TTC549 (cell line): ENCODE data around the gene CCDC60.

Experiments
- FAIRE-seq: peaks from 2 replicates; lab custom pipeline; 2012; peaks lifted over from hg19 to GRCh38; lab: Jason Lieb, UNC

Gene CCDC60

DNA sequence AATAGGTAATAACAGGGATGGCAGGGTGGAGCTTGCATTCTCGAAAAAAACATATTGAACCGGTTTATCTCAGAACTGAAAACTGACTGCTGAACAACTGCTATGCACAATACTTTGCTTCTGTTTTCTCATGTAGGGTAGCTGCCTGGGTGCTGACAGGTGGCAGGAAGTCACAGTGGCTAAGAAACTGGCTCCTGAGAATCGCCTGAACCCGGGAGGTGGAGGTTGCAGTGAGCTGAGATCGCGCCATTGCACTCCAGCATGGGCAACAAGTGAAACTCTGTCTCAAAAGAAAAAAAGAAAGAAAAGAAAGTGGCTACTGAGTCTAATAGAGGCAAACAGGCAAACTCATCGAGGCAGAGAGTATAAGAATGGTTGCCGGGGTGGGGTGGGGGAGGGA is 113.1 kb downstream of the CCDC60 start:
- FAIRE-seq, result no peak

DNA sequence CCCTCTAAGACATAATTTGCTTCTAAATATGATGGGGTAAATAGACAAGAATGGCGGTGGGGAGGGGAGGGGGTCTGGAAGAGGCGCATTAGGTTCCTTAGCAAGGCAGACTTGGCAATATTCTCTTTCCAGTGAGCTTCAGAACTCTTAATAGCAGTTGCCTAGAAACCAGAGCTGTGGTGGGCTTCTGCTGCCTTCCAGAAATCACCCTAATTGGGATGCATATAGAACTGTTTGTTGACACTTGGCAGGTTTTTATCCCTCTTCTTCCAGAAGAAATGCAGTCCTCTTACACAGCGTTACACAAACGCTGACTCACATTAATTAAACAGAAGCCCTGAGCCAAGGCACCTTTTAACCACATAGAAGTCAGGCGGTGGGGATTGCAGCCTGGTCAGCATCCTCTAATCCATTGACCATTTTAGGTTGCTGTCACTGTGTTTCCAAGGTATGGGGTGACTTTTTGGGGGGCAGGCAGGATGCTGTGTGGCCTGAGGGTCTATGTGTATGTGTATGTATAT is 114.1 kb downstream of the CCDC60 start:
- no peak for FAIRE-seq

DNA sequence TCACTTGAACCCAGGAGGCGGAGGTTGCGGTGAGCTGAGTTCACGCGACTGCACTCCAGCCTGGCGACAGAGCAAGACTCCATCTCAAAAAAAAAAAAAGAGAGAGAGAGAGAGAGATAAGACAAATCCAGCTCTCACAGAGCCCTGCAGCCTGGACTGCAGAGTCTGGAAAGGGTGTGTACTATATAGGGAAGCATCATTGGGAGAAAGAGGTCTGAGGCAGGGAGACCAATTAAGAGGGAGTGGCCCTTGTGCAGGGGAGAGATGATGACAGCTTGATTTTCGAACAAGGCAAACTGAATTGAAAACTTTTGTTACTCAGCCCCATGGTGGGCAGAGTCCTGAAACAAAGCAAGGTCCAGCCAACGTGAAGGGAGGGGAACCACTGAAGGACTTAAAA is 116.2 kb downstream of the CCDC60 start:
- FAIRE-seq, result no peak

DNA sequence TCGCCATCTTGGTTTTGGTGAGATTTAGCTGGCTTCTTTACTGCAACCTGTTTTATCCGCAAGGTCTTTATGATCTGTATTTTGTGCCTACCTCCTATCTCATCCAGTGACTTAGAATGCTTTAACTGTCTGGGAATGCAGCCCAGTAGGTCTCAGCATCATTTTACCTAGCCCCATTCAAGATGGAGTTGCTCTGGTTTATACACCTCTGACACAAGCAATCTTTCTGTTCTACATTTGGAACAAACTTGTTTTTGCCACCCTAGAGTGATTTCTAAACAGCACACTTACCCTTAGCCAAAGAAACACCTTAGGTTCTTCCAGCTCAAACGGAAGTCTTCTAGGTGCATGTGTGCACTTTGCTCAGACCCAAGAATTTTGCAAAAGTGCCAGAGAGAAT is 122.3 kb downstream of the CCDC60 start:
- FAIRE-seq, result no peak

DNA sequence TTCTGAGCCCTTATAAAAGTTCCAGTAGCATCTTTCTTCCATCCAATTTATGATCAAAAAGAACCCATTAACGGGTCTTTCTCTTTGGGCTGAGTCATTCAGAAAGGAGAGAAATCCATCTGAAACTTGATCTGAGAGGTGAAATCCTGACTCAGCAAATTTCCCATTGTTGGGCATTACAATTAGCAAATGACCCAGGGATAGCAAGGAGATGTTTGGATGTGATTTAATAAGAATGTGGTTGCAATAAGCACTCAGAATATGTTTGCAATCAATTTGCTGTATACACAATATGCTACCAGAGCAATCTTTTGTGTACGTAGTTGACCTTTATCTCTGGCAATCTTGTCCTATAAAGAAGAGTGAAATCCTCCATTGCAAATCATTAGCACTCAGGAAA is 122.7 kb downstream of the CCDC60 start:
- no peak for FAIRE-seq

DNA sequence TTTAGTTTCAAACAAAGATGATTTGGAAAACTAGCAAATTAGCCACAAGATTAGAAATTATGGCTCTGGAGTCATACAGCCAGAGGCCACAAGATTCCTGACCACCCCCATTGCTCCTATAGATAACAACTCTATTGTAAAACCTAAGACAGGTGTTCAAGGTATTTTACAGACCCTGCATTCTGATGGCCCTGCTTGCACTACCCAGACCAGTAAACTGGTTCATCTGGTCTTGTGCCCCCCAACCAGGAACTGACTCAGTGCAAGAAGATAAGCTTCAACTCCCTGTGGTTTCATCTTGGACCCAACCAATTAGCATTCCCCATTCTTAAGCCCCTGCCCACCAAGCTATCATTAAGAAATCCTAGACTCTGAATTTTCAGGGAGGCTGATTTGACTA is 125.0 kb downstream of the CCDC60 start:
- FAIRE-seq, result no peak

DNA sequence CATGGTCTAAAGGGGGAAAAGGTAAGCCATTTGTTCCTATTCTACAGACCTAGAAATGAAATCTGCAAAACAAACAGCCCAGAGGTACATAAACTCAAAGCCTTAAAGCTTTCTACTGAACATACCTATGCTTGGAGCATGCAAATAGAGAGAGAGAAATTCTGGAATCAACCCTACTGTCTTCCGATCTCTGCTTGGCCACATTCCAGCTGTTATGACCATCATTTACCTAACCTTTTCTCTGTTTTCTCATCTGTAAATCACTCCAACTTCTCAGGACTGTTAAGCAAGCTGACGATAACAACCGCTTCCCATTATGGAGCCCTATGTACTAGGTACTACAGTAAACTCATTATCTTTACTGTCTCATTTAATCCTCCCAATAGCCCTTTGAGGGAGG is 126.3 kb downstream of the CCDC60 start:
- FAIRE-seq, result no peak

DNA sequence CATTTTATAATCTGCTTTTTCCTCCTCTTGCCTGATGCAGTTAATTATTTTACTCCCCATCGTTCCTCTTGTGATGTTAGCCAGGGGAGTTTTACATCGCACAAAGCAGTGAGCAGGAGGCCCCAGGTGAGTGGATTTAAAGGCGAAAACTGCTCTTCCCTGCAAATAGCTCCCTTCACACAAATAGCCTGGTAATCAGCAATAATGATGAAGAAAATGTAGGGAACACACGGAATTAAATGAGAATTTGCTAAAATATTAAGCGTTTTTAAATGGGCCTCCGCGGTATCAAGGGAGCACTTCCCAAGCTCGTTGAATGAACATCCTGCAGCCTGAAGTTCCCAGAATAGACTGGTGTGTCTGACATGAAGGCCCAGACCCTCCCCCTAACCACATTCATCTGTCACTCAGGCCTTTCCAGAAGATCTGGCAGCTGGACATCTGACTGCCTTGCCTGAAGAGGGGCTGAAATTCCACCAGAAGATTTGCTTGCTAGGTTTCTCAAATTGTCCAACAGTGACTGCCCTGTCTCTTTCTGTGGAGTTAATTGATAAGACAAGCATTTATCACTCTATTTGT is 127.2 kb downstream of the CCDC60 start:
- no peak for FAIRE-seq

DNA sequence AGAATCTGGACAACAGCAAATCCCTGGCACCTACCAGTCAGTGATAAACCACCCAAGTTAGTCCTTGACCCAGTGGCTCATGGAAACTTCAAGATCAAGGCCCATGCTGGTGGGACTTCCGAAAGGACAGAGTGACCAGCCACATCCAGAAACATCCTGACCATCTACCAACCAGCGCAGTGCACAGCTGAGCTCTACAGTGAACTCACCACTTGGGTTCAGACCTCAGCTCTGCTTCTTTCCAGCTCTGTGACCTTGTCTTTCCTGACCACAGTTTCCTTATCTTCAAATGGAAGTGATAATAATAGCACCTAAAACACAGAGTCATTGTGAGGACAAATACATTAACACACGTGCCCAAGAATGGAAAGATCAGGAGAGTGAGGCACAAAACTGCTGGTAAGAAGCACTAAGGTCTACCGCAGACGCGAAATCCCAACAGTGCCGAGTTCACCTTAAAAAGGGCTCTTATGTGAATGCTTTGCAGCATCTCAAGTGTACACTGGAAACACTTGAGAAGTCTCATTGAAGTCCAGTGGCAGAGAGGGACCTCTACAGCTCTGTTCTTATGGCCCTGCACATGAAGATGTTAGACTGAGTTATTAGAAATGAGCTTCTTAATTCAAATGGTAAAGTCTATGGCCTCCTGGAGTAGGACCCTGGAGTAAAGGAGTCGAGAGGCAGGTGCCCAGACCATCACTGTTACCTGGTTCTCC is 128.8 kb downstream of the CCDC60 start:
- FAIRE-seq, result no peak

DNA sequence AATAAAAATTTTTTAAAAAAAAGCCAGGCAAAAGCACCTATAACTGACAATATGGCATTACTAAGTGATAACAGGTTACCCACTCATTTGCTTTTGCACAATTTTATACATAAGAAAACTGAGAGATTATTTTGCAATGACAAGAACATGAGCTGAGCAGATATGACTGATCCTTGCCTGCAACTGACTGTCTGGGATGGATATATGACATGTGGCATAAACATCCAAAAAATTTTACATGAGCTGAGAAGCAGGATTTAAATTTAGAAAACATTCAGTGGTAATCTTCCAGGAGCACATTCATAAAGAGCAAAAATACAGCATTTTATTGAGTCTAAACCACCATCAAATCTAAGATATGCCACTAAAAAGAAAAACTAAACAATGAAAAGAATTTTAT is 133.8 kb downstream of the CCDC60 start:
- no peak for FAIRE-seq

DNA sequence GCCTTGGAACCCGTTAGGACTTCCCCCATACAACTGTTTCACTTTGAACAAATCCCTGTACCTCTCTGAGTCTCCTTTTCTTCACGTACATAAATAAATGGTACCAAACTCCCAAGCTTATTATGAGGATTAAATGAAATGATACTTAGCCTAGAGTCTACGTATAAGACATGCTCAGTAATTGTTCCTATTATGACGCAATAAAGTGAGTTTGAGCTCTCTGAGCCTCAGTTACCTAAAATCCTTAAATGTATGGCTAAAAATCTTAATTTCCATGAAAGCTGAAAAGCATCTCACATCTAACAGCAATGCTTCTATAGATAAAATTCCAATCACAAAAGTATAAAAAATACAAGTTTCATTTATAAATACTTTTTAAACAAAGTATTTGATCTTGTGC is 141.1 kb downstream of the CCDC60 start:
- FAIRE-seq, result no peak

DNA sequence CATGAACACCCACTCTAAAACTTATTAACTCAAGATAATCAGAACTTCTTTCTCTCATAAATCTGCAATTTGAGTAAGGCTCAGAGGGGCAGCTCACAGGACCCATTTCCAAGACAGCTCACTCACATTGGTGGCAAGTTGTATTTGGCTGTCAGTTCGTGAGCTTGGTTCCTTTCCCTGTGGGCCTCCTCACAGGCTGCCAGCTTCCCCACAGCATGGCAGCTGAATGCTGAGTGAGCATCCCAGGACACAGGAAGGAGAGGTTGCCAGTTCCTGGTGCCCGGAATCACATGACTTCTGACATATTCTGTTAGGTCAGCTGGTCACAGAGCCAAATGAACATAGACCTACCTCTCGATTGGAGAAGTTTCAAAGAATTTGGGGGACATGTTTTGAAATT is 142.4 kb downstream of the CCDC60 start:
- no peak for FAIRE-seq

DNA sequence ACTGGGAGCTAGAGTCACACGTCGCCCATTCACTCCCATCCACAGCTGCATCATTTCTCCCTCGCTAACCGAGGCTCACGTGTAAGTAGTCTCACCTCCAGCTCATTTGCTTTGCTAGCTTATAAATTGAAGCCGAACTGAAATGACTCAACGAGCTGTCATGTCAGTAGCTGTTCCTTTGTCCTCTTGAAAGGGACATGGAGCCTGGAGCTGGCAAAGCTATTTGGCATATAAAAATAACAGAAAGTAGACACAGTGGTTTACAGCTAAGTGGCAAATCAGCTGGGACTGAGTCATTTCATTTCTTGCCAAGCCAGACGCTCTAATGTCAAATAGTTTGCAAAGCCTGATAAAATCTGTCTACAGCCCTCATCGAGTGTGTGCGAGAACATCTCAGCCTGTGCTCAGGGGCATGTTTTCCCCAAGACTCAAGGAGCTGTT is 144.6 kb downstream of the CCDC60 start:
- no peak for FAIRE-seq

DNA sequence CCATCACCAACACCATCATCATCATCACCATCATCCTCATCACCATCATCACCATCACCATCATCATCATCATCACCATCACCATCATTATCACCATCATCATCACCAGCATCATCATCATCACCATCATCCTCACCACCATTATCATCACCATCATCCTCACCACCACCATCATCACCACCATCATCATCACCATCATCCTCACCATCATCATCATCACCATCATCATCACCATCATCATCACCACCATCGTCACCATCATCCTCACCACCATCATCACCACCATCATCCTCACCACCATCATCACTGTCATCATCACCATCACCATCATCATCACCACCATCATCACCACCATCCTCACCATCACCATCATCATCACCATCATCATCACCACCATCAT is 146.0 kb downstream of the CCDC60 start:
- no peak for FAIRE-seq

DNA sequence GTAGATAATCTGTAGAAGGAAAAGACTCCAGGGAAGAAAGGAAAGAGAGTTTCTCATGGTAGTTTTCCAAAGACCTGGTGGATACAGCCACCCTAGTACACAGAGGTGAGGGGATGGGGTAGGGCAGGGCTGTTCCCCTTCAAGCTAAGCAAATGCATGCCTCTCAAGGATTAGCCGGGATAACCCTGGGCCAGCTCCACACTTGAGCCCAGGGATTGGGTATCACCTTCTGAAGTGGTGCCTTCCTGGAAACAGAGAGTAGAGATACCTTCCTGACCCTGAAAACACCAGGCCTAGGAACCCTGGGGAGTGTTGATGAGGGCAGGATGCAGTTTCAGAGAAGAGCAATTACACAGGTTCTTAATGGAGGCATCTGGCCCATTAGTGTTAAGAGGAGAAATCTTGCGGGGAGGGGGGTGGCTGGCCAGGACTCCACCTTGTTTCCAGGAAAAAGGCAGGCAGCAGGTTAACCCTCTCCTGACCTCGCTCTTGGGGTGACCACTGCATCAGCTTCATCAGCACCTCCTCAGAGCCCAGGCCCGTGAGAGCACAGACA is 152.1 kb downstream of the CCDC60 start:
- FAIRE-seq, result no peak

DNA sequence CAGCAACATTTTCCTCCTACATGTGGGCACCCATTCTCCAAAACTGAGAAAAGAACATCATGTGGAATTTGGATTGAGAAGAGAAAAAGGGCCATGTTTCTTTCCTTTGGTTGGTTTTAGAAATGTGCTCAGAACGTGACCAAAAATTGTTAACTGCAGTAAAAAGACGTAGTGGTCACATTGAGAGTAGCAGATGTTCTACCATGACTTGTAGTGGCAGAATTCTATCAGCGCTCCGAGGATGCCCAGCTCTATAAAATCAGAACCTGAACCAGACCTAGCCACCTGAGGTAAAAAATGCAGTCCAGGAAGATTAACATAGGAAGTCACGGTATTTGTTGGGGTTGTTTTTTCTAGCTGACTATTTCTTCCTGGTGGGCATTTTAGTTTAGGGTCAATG is 157.3 kb downstream of the CCDC60 start:
- FAIRE-seq, result no peak

DNA sequence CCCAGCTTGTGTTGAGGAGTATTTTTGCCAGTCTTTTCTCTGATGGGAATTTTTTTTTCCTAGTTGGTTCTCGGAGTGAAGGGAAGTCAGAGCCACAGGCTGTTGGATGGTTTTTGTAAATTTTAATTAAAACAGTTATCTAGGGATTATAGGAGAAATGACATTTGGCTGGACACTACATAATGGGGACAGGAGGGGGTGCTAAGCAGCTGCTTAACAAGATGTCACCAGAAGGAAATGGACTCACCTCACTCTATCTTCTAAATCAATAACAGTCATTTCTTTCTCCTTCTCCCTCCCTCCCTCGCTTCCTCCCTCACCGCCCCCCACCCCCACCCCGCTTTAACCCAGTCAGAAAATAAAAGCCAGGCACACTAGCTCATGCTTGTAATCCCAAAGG is 165.7 kb downstream of the CCDC60 start:
- FAIRE-seq, result no peak

DNA sequence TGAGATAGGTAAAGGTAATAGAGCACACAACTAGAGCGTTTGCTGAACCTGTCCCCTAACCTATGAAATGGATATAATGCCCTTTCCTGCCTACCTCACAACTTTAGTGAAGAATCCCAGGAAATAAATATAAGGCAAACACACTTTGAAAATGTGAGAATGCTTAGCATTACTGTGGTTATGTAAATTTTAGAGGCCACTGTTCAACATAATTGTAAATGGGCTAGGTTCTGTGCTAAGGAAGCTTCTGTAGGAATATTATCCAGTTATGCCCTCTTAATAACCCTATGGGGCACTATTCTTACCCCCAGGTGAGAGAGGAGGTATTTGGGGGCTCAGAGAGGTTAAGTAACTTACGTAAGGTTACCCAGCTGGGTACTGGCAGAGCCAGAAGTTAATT is 166.5 kb downstream of the CCDC60 start:
- no peak for FAIRE-seq

DNA sequence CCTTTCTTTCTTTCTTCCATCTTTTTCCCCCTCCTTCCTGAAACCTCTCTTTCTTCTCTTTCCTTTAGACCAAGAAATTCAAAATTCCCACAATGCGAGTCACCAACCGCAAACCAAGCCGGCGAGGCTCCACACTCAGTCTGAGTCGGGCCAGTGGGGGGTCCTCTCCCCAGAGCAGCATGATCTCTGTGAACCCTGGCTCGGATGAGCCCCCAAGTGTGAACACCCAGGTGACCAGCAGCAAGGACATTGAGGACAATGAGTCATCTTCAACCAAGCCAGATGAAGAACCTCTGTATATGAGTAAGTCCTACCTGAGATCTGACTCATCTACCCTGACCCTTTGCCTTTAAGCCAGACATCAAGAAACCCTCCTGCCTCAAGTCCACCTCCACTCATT is 170.5 kb downstream of the CCDC60 start:
- no peak for FAIRE-seq

DNA sequence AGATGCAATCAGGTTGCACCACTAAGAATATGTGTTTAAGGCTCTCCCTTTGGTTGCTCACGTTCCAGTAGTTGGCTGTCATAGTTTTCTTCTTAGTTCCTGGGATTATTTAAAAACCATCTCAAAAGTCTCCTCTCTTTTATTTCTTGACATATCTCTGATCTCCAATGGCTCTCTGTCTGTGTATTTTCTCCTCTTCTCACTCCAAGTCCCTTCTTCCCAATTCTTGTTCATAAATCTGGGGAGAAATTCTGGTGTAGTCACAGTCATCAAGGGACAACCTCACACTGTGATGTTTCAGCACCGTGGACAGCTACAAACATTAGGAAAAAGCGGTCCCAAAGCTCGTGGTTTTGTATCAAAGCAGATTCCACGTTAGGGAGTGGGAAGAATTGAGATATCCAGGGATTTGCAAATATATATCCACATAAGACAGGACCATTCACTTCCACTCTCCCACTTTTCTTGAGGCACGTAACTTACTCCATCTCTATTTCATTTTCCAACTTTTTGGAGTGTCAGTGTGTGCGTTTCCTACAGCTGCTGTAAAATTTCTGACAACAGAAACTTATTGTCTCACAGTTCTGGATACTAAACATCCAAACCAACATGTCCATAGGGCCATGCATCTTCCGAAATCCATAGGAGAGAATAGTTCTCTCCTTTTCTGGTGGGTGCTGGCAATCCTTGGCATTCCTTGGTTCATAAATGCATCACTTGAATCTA is 178.4 kb downstream of the CCDC60 start:
- FAIRE-seq, result no peak

DNA sequence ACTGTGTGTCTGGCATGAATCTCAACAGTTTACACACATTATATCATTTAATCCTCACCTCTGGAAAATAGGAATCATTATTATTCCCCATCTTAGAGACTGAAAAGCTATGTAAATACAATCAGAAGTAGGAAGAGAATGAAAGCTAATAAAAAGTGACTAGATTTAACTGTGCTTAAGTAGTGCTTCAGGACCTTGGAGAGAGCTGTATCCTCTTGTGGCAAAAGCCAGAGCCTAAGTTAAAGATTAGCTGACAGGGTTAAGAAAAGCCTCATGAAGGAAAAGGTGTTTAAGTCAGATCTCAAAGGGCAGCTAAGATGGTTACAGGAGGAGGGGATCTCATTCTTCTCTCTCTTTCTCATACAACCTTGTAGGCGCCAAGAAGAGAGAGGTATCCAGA is 193.7 kb downstream of the CCDC60 start:
- FAIRE-seq, result no peak

DNA sequence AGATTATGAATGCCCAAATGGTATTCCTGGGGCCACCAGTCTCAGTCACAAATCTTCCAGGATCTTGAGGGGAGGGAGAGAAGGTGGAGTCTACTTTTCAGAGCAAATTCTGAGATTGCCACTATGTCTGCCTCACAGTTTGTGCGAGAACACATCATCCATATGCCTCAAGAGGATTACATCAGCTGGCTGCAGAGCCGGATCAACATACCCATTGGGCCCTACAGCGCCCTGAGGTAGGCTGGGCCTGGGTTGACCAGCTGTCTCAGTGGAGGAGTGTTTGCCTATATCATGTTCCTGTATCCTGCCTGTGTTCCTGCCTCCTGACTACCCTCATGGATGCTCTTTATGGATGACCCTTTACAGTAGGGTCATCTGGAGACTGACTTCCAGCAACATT is 205.9 kb downstream of the CCDC60 start:
- FAIRE-seq, result no peak
